Measurements from ENCODE around the gene KLC1. TPM values are rescaled to one million over a fixed set of nuclear protein-coding genes. Genes with fewer than 3 reads are reported as not detected.
"Not testable (repeated sequence)": the region's sequence is repeated elsewhere in the genome, so short reads cannot be mapped to it uniquely, and the experiment has no call there.

KLC1 gene
- polyA plus RNA-seq, 4 donors = 88.0 to 99.8 (median 92.7) TPM

- DNase-seq (ENCODE audit: low read depth in 4 of 4, low spot score in 3 of 4) = no peak
These were observed 58.7 kb downstream of the KLC1 start for GRCh38 chr14:103687712-103688111.

GRCh38 chr14:103688441-103688840 is 59.4 kb downstream of the KLC1 start:
- no peak for DNase-seq (ENCODE audit: low read depth in 4 of 4, low spot score in 3 of 4)

GRCh38 chr14:103688906-103689902 is 60.2 kb downstream of the KLC1 start:
- DNase-seq (ENCODE audit: low read depth in 4 of 4, low spot score in 3 of 4) = no peak

- DNase-seq (ENCODE audit: low read depth in 4 of 4, low spot score in 3 of 4) = no peak
These were observed 61.3 kb downstream of the KLC1 start for GRCh38 chr14:103690332-103690731.

GRCh38 chr14:103691655-103692054 is 62.6 kb downstream of the KLC1 start:
- DNase-seq (ENCODE audit: low read depth in 4 of 4, low spot score in 3 of 4) = not testable (repeated sequence)

GRCh38 chr14:103692159-103692558 is 63.1 kb downstream of the KLC1 start:
- DNase-seq (ENCODE audit: low read depth in 4 of 4, low spot score in 3 of 4) = no peak

GRCh38 chr14:103692871-103693270 is 63.9 kb downstream of the KLC1 start:
- no peak for DNase-seq (ENCODE audit: low read depth in 4 of 4, low spot score in 3 of 4)

GRCh38 chr14:103693515-103693914 is 64.5 kb downstream of the KLC1 start:
- no peak for DNase-seq (ENCODE audit: low read depth in 4 of 4, low spot score in 3 of 4)

- DNase-seq (ENCODE audit: low read depth in 4 of 4, low spot score in 3 of 4) = no peak
These were observed 65.6 kb downstream of the KLC1 start for GRCh38 chr14:103694572-103695026.

- no peak for DNase-seq (ENCODE audit: low read depth in 4 of 4, low spot score in 3 of 4)
These were observed 66.5 kb downstream of the KLC1 start for GRCh38 chr14:103695296-103696069.

GRCh38 chr14:103696070-103696402 is 67.0 kb downstream of the KLC1 start:
- DNase-seq (ENCODE audit: low read depth in 4 of 4, low spot score in 3 of 4) = no peak

- DNase-seq (ENCODE audit: low read depth in 4 of 4, low spot score in 3 of 4) = no peak
These were observed 67.6 kb downstream of the KLC1 start for GRCh38 chr14:103696466-103697071.

- DNase-seq (ENCODE audit: low read depth in 4 of 4, low spot score in 3 of 4) = no peak
These were observed 68.2 kb downstream of the KLC1 start for GRCh38 chr14:103697206-103697602.

- no peak for DNase-seq (ENCODE audit: low read depth in 4 of 4, low spot score in 3 of 4)
These were observed 68.8 kb downstream of the KLC1 start for GRCh38 chr14:103697603-103698379.

- DNase-seq (ENCODE audit: low read depth in 4 of 4, low spot score in 3 of 4) = no peak
These were observed 69.6 kb downstream of the KLC1 start for GRCh38 chr14:103698380-103699260.

- no peak for DNase-seq (ENCODE audit: low read depth in 4 of 4, low spot score in 3 of 4)
These were observed 70.2 kb downstream of the KLC1 start for GRCh38 chr14:103699261-103699661.

GRCh38 chr14:103699901-103700752 is 71.1 kb downstream of the KLC1 start:
- no peak for DNase-seq (ENCODE audit: low read depth in 4 of 4, low spot score in 3 of 4)

GRCh38 chr14:103700753-103701490 is 71.9 kb downstream of the KLC1 start:
- no peak for DNase-seq (ENCODE audit: low read depth in 4 of 4, low spot score in 3 of 4)
